ENCODE data around the gene NRXN2.
"Not testable (repeated sequence)": the region's sequence is repeated elsewhere in the genome, so short reads cannot be mapped to it uniquely, and the experiment has no call there.

NRXN2 gene

GRCh38 chr11:64667154-64667745 is 55.7 kb downstream of the NRXN2 start:
- no peak for DNase-seq

- DNase-seq, result no peak
These were observed 57.6 kb downstream of the NRXN2 start for GRCh38 chr11:64665411-64665821.

GRCh38 chr11:64664236-64664870 is 58.6 kb downstream of the NRXN2 start:
- not testable (repeated sequence) for DNase-seq

- DNase-seq, result no peak
These were observed 59.3 kb downstream of the NRXN2 start for GRCh38 chr11:64663656-64664055.

- no peak for DNase-seq
These were observed 61.4 kb downstream of the NRXN2 start for GRCh38 chr11:64661614-64662013.

- no peak for DNase-seq
These were observed 61.9 kb downstream of the NRXN2 start for GRCh38 chr11:64661146-64661545.

- no peak for DNase-seq
These were observed 62.3 kb downstream of the NRXN2 start for GRCh38 chr11:64660706-64661105.

- DNase-seq, result no peak
These were observed 62.8 kb downstream of the NRXN2 start for GRCh38 chr11:64660205-64660604.

- DNase-seq, result no peak
These were observed 63.4 kb downstream of the NRXN2 start for GRCh38 chr11:64659417-64660144.

GRCh38 chr11:64658265-64658664 is 64.7 kb downstream of the NRXN2 start:
- DNase-seq, result no peak

GRCh38 chr11:64656862-64657261 is 66.1 kb downstream of the NRXN2 start:
- DNase-seq, result no peak

- no peak for DNase-seq
These were observed 66.9 kb downstream of the NRXN2 start for GRCh38 chr11:64655941-64656601.

- DNase-seq, result peak; percentile 48
These were observed 67.9 kb downstream of the NRXN2 start for GRCh38 chr11:64654958-64655541.

- no peak for DNase-seq
These were observed 68.6 kb downstream of the NRXN2 start for GRCh38 chr11:64654439-64654838.

- no peak for DNase-seq
These were observed 69.5 kb downstream of the NRXN2 start for GRCh38 chr11:64653388-64653973.

- peak; percentile 91 for DNase-seq
These were observed 70.2 kb downstream of the NRXN2 start for GRCh38 chr11:64652586-64653387.

- no peak for DNase-seq
These were observed 72.0 kb downstream of the NRXN2 start for GRCh38 chr11:64650923-64651523.

GRCh38 chr11:64649291-64649697 is 73.7 kb downstream of the NRXN2 start:
- DNase-seq, result no peak

- DNase-seq, result no peak
These were observed 74.4 kb downstream of the NRXN2 start for GRCh38 chr11:64648551-64648950.

- DNase-seq, result no peak
These were observed 75.8 kb downstream of the NRXN2 start for GRCh38 chr11:64647019-64647779.

Data from activated CD8-positive, alpha-beta memory T cell treated with anti-CD3 and anti-CD28 coated beads, Interleukin-2, amount 50 U/mL, for 48 hours (primary cell).